Measurements from ENCODE around the gene MYOM1.

MYOM1 gene

DNA sequence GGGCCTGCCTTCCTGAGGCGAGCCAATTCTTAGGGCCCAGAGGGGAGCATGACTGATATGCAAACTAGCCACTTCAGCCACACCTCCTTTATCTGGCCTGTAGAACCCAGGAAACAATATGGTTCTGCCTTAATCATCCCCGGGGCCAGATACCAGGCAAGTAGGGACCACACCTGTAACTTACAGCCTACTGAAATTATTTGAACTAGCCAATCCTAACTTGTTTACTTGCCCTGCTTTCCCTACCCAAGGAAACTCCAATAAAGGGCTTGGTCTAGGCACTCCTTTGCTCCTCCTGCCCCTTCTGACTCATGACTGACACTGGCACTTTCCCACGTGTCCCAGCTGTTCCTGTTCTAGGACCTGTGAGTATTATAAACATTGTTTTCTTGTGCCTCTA is 57.6 kb downstream of the MYOM1 start:
- Histone ChIP-seq H3K9ac (ENCODE audit: low read length) (no peak overlapping the region), H3K36me3 (replicated peaks; ENCODE audit: insufficient read depth, low read length) (no peaks in the 10 kb centered on the region), H2AFZ (ENCODE audit: low read length) (no peak overlapping the region), H3F3A (ENCODE audit: insufficient read depth, low read length) (no peaks in the 10 kb centered on the region), H3K27me3 (replicated peaks; ENCODE audit: insufficient read depth, low read length) (no peaks in the 10 kb centered on the region), H3K9me3 (replicated peaks; ENCODE audit: insufficient read depth, low read length) (no peaks in the 10 kb centered on the region), H3K4me1 (ENCODE audit: low read length) (no peaks in the 10 kb centered on the region), H4K20me1 (ENCODE audit: insufficient read depth, low read length) (no peaks in the 10 kb centered on the region), H3K27ac (ENCODE audit: low read length) (no peak overlapping the region), H3K4me3 (ENCODE audit: low read length) (no peak overlapping the region), H3K9me2 (replicated peaks; ENCODE audit: insufficient read depth, low read length) (no peaks in the 10 kb centered on the region), H3K79me2 (ENCODE audit: low read length) (no peaks in the 10 kb centered on the region), H3K4me2 (ENCODE audit: low read depth, low read length) (no peak overlapping the region)
- no peak for TF ChIP-seq EZH2phosphoT487 (IDR thresholded peaks at IDR 0.05; ENCODE audit: low read length)
- no peak for TF ChIP-seq EZH2 (optimal IDR thresholded peaks at IDR 0.05; ENCODE audit: low read depth, low read length)
- TF ChIP-seq, protein P1, sequence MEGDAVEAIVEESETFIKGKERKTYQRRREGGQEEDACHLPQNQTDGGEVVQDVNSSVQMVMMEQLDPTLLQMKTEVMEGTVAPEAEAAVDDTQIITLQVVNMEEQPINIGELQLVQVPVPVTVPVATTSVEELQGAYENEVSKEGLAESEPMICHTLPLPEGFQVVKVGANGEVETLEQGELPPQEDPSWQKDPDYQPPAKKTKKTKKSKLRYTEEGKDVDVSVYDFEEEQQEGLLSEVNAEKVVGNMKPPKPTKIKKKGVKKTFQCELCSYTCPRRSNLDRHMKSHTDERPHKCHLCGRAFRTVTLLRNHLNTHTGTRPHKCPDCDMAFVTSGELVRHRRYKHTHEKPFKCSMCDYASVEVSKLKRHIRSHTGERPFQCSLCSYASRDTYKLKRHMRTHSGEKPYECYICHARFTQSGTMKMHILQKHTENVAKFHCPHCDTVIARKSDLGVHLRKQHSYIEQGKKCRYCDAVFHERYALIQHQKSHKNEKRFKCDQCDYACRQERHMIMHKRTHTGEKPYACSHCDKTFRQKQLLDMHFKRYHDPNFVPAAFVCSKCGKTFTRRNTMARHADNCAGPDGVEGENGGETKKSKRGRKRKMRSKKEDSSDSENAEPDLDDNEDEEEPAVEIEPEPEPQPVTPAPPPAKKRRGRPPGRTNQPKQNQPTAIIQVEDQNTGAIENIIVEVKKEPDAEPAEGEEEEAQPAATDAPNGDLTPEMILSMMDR (IDR thresholded peaks at IDR 0.05; ENCODE audit: low read length), result no peak
- DNase-seq, result no peak

GRCh38 chr18:3159830-3160229 is 59.9 kb downstream of the MYOM1 start:
- DNase-seq, result no peak
- Histone ChIP-seq H3K4me3 (ENCODE audit: low read length) (no peak overlapping the region), H4K20me1 (ENCODE audit: insufficient read depth, low read length) (no peaks in the 10 kb centered on the region), H3K4me2 (ENCODE audit: low read depth, low read length) (no peak overlapping the region), H2AFZ (ENCODE audit: low read length) (no peak overlapping the region), H3K79me2 (ENCODE audit: low read length) (no peaks in the 10 kb centered on the region), H3K27ac (ENCODE audit: low read length) (no peak overlapping the region), H3K27me3 (replicated peaks; ENCODE audit: insufficient read depth, low read length) (no peaks in the 10 kb centered on the region), H3K36me3 (replicated peaks; ENCODE audit: insufficient read depth, low read length) (no peaks in the 10 kb centered on the region), H3K9ac (ENCODE audit: low read length) (no peak overlapping the region), H3K9me2 (replicated peaks; ENCODE audit: insufficient read depth, low read length) (no peaks in the 10 kb centered on the region), H3K9me3 (replicated peaks; ENCODE audit: insufficient read depth, low read length) (no peaks in the 10 kb centered on the region), H3K4me1 (ENCODE audit: low read length) (no peaks in the 10 kb centered on the region), H3F3A (ENCODE audit: insufficient read depth, low read length) (no peaks in the 10 kb centered on the region)
- TF ChIP-seq, protein P1 (IDR thresholded peaks at IDR 0.05; ENCODE audit: low read length), result no peak
- no peak for TF ChIP-seq EZH2phosphoT487 (IDR thresholded peaks at IDR 0.05; ENCODE audit: low read length)
- no peak for TF ChIP-seq EZH2 (optimal IDR thresholded peaks at IDR 0.05; ENCODE audit: low read depth, low read length)

GRCh38 chr18:3157606-3158005 is 62.2 kb downstream of the MYOM1 start:
- H2AFZ ChIP-seq (ENCODE audit: low read length), result no peak overlapping the region
- no peak overlapping the region for H3K4me2 ChIP-seq (ENCODE audit: low read depth, low read length)
- H3K79me2 ChIP-seq (ENCODE audit: low read length), result no peaks in the 10 kb centered on the region
- H3K4me1 ChIP-seq (ENCODE audit: low read length), result no peaks in the 10 kb centered on the region
- no peaks in the 10 kb centered on the region for H3K27me3 ChIP-seq (replicated peaks; ENCODE audit: insufficient read depth, low read length)
- no peaks in the 10 kb centered on the region for H4K20me1 ChIP-seq (ENCODE audit: insufficient read depth, low read length)
- H3K4me3 ChIP-seq (ENCODE audit: low read length), result no peak overlapping the region
- no peak for DNase-seq
- no peaks in the 10 kb centered on the region for H3K36me3 ChIP-seq (replicated peaks; ENCODE audit: insufficient read depth, low read length)
- no peaks in the 10 kb centered on the region for H3K9me3 ChIP-seq (replicated peaks; ENCODE audit: insufficient read depth, low read length)
- no peak overlapping the region for H3K27ac ChIP-seq (ENCODE audit: low read length)
- no peak overlapping the region for H3K9ac ChIP-seq (ENCODE audit: low read length)
- H3F3A ChIP-seq (ENCODE audit: insufficient read depth, low read length), result no peaks in the 10 kb centered on the region
- H3K9me2 ChIP-seq (replicated peaks; ENCODE audit: insufficient read depth, low read length), result no peaks in the 10 kb centered on the region
- TF ChIP-seq EZH2phosphoT487 (IDR thresholded peaks at IDR 0.05; ENCODE audit: low read length) (no peak), EZH2 (optimal IDR thresholded peaks at IDR 0.05; ENCODE audit: low read depth, low read length) (no peak)
- TF ChIP-seq, protein P1 (IDR thresholded peaks at IDR 0.05; ENCODE audit: low read length), result no peak

Data from MM.1S (cell line).